Esophagus muscularis mucosa (tissue), 3 donors: Measurements from ENCODE around the gene ARAP1.

Experiments used
- CTCF ChIP-seq, 3 experiments: fragments of 200-600 bp in 2 of 3; fragments of 450-650 bp in 1 of 3; sonication (generic) in 2 of 3; IDR thresholded peaks; one replicate each; pipeline ENCODE4 v1.5.1; 2017 to 2019; ENCODE audit warnings: antibody characterized with exemption in 3 of 3, mild to moderate bottlenecking in 2 of 3, moderate library complexity in 1 of 3
- POLR2A ChIP-seq: fragments of 450-650 bp; IDR thresholded peaks from one replicate; pipeline ENCODE4 v1.6.1; 2017; ENCODE audit warnings: antibody characterized with exemption, moderate library complexity, mild to moderate bottlenecking, low read depth
- POLR2AphosphoS5 ChIP-seq, 2 donors: sonication (generic); formaldehyde crosslinking; IDR thresholded peaks; one replicate each; pipeline ENCODE4 v1.6.1; 2017; ENCODE audit warnings: antibody characterized with exemption in 2 of 2

- no peak for TF ChIP-seq POLR2AphosphoS5 (IDR thresholded peaks at IDR 0.05)
- TF ChIP-seq CTCF (IDR thresholded peaks at IDR 0.05): no peak
- no peak for TF ChIP-seq POLR2A
These were observed 24.7 kb downstream of the ARAP1 start for GRCh38 chr11:72727521-72727920.
